T-helper 2 cell (primary cell): Measurements from ENCODE around the gene TMPRSS15.

Source experiments
- DNase-seq, 5 experiments: peaks; one replicate each; pipeline versions ENCODE4 v3.0.0 to v3.0.0-alpha.2; 2012 to 2022

Gene TMPRSS15

DNA sequence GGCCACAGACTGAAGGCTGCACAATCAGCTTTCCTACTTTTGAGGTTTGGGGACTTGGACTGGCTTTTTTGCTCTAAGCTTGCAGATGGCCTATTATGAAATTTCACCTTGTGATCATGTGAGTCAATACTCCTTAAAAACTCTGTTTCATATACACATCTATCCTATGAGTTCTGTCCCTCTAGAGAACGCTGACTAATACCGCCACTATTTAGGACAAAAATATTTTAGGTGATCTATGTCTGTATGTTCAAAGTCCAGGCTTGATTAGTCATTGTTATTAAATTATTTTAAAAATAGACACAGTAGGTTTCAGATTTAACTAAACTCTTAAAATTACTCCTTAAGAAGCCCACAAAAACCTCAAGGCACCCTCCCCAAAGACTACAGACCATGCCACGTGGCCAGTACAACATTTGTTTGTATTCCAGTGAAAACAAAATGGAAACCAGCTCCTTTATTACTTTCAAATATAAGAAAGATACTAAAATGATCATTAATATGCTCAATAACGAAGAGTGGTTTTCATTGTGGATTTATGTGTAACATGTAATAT is 63.1 kb downstream of the TMPRSS15 start:
- DNase-seq: no peak

DNA sequence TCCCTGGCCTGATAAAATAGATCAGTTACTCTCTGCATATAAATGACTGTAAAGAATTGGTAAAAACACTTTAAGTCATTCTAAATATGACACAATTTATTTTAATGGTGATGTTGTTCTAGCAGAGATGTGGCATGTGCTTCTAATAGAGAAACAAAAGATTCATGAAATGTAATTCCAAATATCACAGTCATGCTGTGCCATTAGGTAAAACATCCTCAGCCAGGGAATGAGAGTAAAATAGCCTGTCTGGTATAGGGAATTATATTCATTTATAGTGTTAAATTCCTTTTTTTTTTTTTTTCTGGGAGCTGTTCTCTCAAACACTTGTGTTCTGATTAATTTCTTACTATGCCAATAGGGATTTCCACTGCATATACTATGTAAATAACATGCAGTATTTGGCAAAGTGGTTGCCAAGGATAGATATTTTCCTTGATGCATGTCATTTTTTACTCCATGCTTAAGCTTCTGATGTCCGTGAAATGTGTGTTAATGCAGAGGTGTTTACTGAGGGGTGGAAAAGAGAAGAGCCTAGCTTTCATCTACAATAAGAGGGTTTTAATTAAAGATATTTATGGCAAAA is 67.8 kb downstream of the TMPRSS15 start:
- DNase-seq: no peak

GRCh38 chr21:18334066-18334465 is 69.5 kb downstream of the TMPRSS15 start:
- no peak for DNase-seq

- DNase-seq: no peak
Observed at GRCh38 chr21:18318156-18318555, 85.4 kb downstream of the TMPRSS15 start.

DNA sequence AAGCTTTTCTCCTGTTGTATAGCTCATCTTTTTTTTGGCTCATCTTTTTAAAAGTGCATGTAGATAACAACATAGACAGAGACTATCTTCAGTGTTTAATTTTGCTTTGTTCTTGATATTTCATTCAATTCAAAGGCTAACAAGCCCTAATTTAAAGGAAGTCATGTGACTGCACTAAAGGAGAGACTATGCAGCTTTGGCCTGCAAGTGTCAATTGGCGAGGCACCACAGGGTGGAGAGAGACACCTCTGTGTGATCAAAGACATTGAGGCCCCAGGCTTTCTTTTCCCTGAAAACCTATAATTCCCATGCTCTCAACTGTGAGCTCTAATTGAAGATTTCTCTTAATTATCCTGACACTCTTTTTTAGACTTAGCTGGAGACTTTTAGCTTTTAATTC is 105.4 kb downstream of the TMPRSS15 start:
- no peak for DNase-seq

- no peak for DNase-seq
Observed at GRCh38 chr21:18294100-18294499, 109.5 kb downstream of the TMPRSS15 start.

GRCh38 chr21:18289876-18290275 is 113.7 kb downstream of the TMPRSS15 start:
- no peak for DNase-seq

- no peak for DNase-seq
Observed at GRCh38 chr21:18285379-18285778, 118.2 kb downstream of the TMPRSS15 start.

DNA sequence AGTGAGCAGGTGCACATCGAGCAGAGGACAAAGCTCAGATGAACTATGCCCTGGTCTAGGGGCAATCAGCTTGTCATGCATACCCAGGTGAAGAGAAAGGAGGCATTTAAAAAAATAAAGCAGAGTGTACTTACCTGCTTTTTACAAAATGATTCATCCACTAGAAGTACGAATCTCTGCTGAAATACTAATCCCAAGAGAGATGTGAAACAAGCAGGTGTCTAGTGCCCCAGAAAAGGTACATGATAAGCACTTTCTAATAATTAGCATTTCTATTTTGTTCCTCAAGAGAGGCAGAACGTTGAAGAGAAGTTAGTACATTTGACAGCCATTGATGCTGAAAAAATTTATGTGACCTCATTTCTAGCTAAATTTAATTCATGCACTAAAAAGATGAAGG is 127.8 kb downstream of the TMPRSS15 start:
- DNase-seq: no peak

- no peak for DNase-seq
Observed at GRCh38 chr21:18274370-18274769, 129.2 kb downstream of the TMPRSS15 start.

GRCh38 chr21:18273400-18273799 is 130.2 kb downstream of the TMPRSS15 start:
- DNase-seq: no peak

GRCh38 chr21:18269856-18270255 is 133.7 kb downstream of the TMPRSS15 start:
- DNase-seq: no peak

- DNase-seq: no peak
Observed at GRCh38 chr21:18268906-18269305, 134.7 kb downstream of the TMPRSS15 start.

DNA sequence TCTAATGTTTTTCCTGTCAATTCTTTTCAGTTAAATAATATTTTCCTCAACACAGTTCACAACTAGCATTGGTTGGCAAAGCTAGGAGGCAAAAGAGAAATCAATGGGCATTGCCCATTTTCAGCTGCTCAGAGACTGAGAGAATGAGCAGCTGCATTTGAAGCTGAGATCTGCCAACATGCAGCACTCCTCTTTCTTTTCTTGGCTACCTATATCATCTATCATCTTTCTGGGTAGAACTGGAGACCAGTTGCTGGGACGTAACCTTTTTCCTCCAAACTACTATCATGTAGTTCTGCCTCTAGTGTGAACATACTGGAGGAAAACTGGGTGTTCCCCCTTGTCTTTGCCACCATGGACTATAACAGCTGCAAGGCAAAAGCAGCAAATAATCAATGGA is 136.1 kb downstream of the TMPRSS15 start:
- no peak for DNase-seq

DNA sequence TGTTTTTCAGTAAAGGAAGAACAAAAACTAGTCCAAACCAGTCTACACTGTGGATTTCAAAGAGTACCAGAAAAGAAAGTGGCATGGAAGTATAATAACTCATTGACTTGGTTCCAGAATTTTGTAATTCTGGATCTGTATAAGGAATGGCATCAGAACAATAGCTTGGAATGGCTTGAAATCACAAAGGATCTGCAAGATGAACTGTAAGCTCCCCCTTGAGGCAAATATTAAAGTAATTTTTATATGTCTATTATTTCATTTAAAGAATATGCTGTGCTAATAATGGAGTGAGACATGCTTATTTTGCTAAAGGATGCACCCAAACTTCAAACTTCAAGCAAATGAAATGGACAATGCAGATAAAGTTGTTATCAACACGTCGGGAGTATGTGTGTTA is 137.6 kb downstream of the TMPRSS15 start:
- no peak for DNase-seq

DNA sequence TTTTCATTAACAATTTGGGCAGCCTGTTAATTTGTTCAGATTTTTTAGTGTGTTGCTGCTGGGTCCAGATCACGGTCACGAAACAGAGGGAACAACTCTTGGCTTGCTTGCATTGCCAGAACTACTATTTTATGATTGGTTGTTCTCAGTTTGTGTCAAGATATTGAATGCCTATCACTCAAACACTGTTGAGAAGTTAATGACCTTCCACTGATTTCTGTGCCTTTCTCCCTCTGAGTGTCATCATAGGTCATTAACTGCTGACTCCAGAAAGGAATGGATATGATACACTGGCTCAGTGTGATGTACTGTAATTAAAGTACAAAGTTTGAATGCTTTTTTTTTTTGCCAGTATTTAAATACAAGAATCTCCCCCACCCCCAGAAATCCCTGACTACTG is 149.8 kb downstream of the TMPRSS15 start:
- no peak for DNase-seq

DNA sequence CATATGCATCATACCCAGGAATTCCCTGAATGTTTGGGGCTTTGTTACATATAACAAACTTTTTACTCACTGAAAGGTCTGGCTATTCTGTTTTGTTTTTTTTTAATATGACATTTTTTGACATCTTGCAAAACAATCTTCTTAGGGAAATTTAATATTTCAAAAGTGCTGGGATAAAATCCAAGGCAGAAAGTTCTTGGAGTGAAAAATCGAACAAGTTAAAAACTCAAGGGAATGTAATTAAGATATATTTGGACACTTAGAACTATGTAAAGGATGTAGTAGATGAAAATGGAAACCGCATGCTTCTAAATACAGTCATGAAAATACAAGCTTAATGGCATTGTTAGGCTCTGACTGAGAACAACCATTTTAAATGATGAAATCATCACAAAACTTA is 150.4 kb downstream of the TMPRSS15 start:
- DNase-seq: no peak

GRCh38 chr21:18252680-18253079 is 150.9 kb downstream of the TMPRSS15 start:
- DNase-seq: no peak

- no peak for DNase-seq
Observed at GRCh38 chr21:18252256-18252655, 151.3 kb downstream of the TMPRSS15 start.

DNA sequence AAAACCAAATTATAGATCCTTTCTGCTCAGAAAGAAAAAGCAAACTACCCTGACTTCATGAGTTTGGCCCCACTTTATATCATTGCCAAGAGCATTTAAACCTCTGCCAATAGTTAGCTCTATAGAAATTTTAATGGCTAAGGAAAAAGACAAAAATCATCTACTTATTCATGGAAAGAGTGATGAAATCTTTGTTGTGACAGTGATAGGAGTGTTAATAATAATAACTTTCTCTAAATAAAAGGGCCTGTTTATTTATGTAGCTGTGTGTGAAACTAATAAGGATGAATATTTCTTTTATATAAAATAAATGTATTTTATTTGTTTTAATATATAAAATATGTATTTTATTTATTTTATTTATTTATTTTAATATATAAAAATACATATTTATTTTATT is 152.5 kb downstream of the TMPRSS15 start:
- DNase-seq: no peak

DNA sequence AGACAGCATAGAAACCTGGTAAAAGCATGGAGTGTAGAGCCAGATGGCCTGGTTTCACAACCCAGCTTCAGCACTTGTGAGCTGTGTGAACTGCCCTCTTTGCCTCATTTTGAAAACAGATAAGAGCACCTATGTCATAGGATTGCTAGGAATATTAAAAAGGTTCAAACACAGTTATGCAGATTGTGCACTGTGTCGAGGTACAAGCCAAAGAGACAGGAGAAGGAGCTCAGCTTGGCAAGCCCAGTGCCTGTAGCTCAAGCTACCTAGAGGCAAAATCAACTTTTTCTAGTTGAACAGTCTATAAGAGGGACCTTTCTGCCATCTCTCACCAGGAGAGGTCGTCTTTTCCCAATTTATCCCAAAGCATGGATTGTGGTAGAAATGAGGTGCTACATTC is 153.9 kb downstream of the TMPRSS15 start:
- DNase-seq: no peak

- no peak for DNase-seq
Observed at GRCh38 chr21:18248171-18248570, 155.4 kb downstream of the TMPRSS15 start.

DNA sequence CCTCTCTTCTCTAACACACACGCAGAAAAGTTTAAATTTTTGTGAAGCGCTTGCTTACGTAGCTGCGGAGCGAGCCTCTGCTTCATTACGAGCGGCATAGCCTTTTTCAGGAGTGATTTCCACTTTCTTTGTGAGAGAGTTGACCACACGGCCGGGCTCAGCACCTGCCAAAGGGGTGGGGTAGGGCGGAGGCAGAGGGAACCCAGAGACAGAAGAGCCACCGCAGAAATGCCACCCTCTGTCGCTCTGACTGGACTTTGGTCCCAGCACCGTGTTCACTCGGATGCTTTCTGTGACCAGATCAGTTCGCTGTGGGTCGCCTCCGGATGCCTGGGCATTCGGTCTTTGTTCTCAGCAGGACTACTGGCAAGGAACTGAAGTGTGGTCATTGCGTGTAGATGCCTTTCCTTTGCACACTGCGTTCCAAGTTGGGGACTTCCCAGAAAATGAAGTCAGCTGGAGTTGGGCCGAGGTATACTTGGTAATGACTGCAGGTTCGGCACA is 158.1 kb downstream of the TMPRSS15 start:
- no peak for DNase-seq

DNA sequence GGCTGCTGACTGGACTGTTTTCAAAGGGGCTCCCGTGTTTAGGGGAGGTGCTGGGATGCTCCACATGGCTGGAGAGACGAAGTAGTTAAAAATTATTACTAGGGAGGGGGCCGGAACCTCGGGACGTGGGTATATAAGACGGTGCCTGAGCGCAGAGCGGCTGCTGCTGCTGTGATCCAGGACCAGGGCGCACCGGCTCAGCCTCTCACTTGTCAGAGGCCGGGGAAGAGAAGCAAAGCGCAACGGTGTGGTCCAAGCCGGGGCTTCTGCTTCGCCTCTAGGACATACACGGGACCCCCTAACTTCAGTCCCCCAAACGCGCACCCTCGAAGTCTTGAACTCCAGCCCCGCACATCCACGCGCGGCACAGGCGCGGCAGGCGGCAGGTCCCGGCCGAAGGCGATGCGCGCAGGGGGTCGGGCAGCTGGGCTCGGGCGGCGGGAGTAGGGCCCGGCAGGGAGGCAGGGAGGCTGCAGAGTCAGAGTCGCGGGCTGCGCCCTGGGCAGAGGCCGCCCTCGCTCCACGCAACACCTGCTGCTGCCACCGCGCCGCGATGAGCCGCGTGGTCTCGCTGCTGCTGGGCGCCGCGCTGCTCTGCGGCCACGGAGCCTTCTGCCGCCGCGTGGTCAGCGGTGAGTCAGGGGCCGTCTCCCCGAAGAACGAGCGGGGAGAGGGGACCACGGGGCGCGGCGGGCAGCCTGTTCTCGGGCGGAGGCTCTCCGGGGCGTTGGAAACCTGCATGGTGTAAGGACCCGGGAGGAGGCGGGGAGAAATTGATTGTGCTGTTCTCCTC is 158.7 kb downstream of the TMPRSS15 start, which contains the start of gene CHODL:
Gene CHODL (plus strand): TSS at position 163 of the 793 bp plus-strand sequence. CDS start 391 bp downstream, at position 554.
- DNase-seq: no peak
